HEK293 (cell line): ENCODE data around the gene SPX.

Source experiments
- CTCF ChIA-PET: fragments of 350-600 bp; formaldehyde crosslinking; extraction: SDS; loops from one replicate; lab custom pipeline; 2021; ENCODE audit warnings: antibody characterized with exemption; lab: Yijun Ruan, JAX
- POLR2A ChIA-PET: fragments of 300-600 bp; formaldehyde crosslinking; extraction: SDS; loops from one replicate; lab custom pipeline; 2020; ENCODE audit warnings: antibody characterized with exemption, inconsistent platforms; lab: Yijun Ruan, JAX
- H3K27ac ChIP-seq: fragments of 200-500 bp; sonication (Bioruptor generic); 2 replicates; pipeline ENCODE4 v1.5.1; 2014; ENCODE audit warnings: low read depth, low read length, control low read depth, inconsistent platforms; ENCODE audit errors: extremely low read depth
- H3K36me3 ChIP-seq, 2 experiments: fragments of 200-500 bp in 1 of 2; sonication (Bioruptor generic) in 1 of 2; 1 replicate in 1 of 2; 2 replicates in 1 of 2; pipeline ENCODE4 v1.5.1; 2014 to 2017; ENCODE audit warnings: inconsistent platforms in 2 of 2, low read length in 2 of 2; ENCODE audit not compliant: control insufficient read depth in 2 of 2, insufficient read depth in 1 of 2
- H3K4me1 ChIP-seq: fragments of 200-500 bp; sonication (Bioruptor generic); 2 replicates; pipeline ENCODE4 v1.5.1; 2014; ENCODE audit warnings: mild to moderate bottlenecking, low read length, inconsistent platforms; ENCODE audit not compliant: control insufficient read depth, insufficient read depth
- H3K4me3 ChIP-seq: 2 replicates; pipeline ENCODE4 v1.5.1; 2011; ENCODE audit warnings: low read depth, mild to moderate bottlenecking, control low read depth, low read length, moderate library complexity
- H3K9me3 ChIP-seq: fragments of 200-500 bp; sonication (Bioruptor generic); 2 replicates; pipeline ENCODE4 v1.5.1; 2014; ENCODE audit warnings: low read depth, low read length, inconsistent platforms; ENCODE audit not compliant: control insufficient read depth, insufficient read depth
- BCL11B ChIP-seq: fragments of 450-650 bp; formaldehyde crosslinking; IDR thresholded peaks from 2 replicates; pipeline ENCODE4 v1.5.1; 2016; ENCODE audit warnings: low read depth, missing biosample characterization, missing genetic modification characterization
- KLF7 ChIP-seq: fragments of 450-650 bp; formaldehyde crosslinking; IDR thresholded peaks from 2 replicates; pipeline ENCODE4 v1.5.1; 2016; ENCODE audit warnings: missing biosample characterization, missing genetic modification characterization, borderline replicate concordance
- MYNN ChIP-seq: fragments of 450-650 bp; formaldehyde crosslinking; IDR thresholded peaks from 2 replicates; pipeline ENCODE4 v1.5.1; 2016; ENCODE audit warnings: missing biosample characterization, missing genetic modification characterization, borderline replicate concordance
- OSR2 ChIP-seq: fragments of 450-650 bp; formaldehyde crosslinking; IDR thresholded peaks from 2 replicates; pipeline ENCODE4 v1.5.1; 2016; ENCODE audit warnings: missing biosample characterization, missing genetic modification characterization
- OVOL3 ChIP-seq: fragments of 450-650 bp; formaldehyde crosslinking; IDR thresholded peaks from 2 replicates; pipeline ENCODE4 v1.5.1; 2016; ENCODE audit warnings: missing biosample characterization, missing genetic modification characterization
- TCF7L2 ChIP-seq: IDR thresholded peaks from 2 replicates; pipeline ENCODE4 v1.6.1; 2011; ENCODE audit warnings: low read depth, mild to moderate bottlenecking, inconsistent platforms, low read length, moderate library complexity, borderline replicate concordance
- ZBTB17 ChIP-seq: fragments of 450-650 bp; formaldehyde crosslinking; IDR thresholded peaks from 2 replicates; pipeline ENCODE4 v1.5.1; 2016; ENCODE audit warnings: missing biosample characterization, missing genetic modification characterization
- ZBTB20 ChIP-seq: fragments of 450-650 bp; formaldehyde crosslinking; IDR thresholded peaks from 2 replicates; pipeline ENCODE4 v1.5.1; 2016; ENCODE audit warnings: missing biosample characterization, missing genetic modification characterization
- ZNF169 ChIP-seq: fragments of 450-650 bp; formaldehyde crosslinking; IDR thresholded peaks from 2 replicates; pipeline ENCODE4 v1.5.1; 2016; ENCODE audit warnings: missing biosample characterization, missing genetic modification characterization
- ZNF211 ChIP-seq: fragments of 450-650 bp; formaldehyde crosslinking; IDR thresholded peaks from 2 replicates; pipeline ENCODE4 v1.5.1; 2016; ENCODE audit warnings: low read depth, missing biosample characterization, missing genetic modification characterization
- ZNF239 ChIP-seq: fragments of 450-650 bp; formaldehyde crosslinking; IDR thresholded peaks from 2 replicates; pipeline ENCODE4 v1.5.1; 2016; ENCODE audit warnings: missing biosample characterization, missing genetic modification characterization
- ZNF248 ChIP-seq: fragments of 450-650 bp; formaldehyde crosslinking; IDR thresholded peaks from 2 replicates; pipeline ENCODE4 v1.5.1; 2017; ENCODE audit warnings: missing biosample characterization, missing genetic modification characterization
- ZNF26 ChIP-seq: fragments of 450-650 bp; formaldehyde crosslinking; IDR thresholded peaks from 2 replicates; pipeline ENCODE4 v1.5.1; 2016; ENCODE audit warnings: missing biosample characterization, missing genetic modification characterization
- ZNF280C ChIP-seq: fragments of 450-650 bp; formaldehyde crosslinking; IDR thresholded peaks from 2 replicates; pipeline ENCODE4 v1.5.1; 2016; ENCODE audit warnings: missing biosample characterization, missing genetic modification characterization
- ZNF292 ChIP-seq: fragments of 450-650 bp; formaldehyde crosslinking; IDR thresholded peaks from 2 replicates; pipeline ENCODE4 v1.5.1; 2016; ENCODE audit warnings: low read depth, missing biosample characterization, missing genetic modification characterization, borderline replicate concordance
- ZNF302 ChIP-seq: fragments of 450-650 bp; formaldehyde crosslinking; IDR thresholded peaks from 2 replicates; pipeline ENCODE4 v1.5.1; 2016; ENCODE audit warnings: missing biosample characterization, missing genetic modification characterization, low read depth
- ZNF350 ChIP-seq: fragments of 450-650 bp; formaldehyde crosslinking; IDR thresholded peaks from 2 replicates; pipeline ENCODE4 v1.5.0; 2017; ENCODE audit warnings: missing biosample characterization, mild to moderate bottlenecking, missing genetic modification characterization
- ZNF391 ChIP-seq: fragments of 450-650 bp; formaldehyde crosslinking; IDR thresholded peaks from 2 replicates; pipeline ENCODE4 v1.5.1; 2016; ENCODE audit warnings: low read depth, missing biosample characterization, missing genetic modification characterization, borderline replicate concordance
- ZNF398 ChIP-seq: fragments of 450-650 bp; formaldehyde crosslinking; IDR thresholded peaks from 2 replicates; pipeline ENCODE4 v1.5.1; 2017; ENCODE audit warnings: missing biosample characterization, missing genetic modification characterization
- ZNF433 ChIP-seq: fragments of 450-650 bp; formaldehyde crosslinking; IDR thresholded peaks from 2 replicates; pipeline ENCODE4 v1.5.1; 2016; ENCODE audit warnings: missing biosample characterization, missing genetic modification characterization, low read depth
- ZNF626 ChIP-seq: fragments of 450-650 bp; sonication (Bioruptor Pico); formaldehyde crosslinking; IDR thresholded peaks from 2 replicates; pipeline ENCODE4 v1.5.1; 2018; ENCODE audit warnings: missing biosample characterization, missing genetic modification characterization, inconsistent platforms
- ZNF658 ChIP-seq: fragments of 450-650 bp; formaldehyde crosslinking; IDR thresholded peaks from 2 replicates; pipeline ENCODE4; 2016; ENCODE audit warnings: missing biosample characterization, missing genetic modification characterization
- ZNF747 ChIP-seq: fragments of 450-650 bp; formaldehyde crosslinking; IDR thresholded peaks from 2 replicates; pipeline ENCODE4 v1.5.1; 2016; ENCODE audit warnings: missing biosample characterization, missing genetic modification characterization
- ZNF76 ChIP-seq: fragments of 450-650 bp; formaldehyde crosslinking; IDR thresholded peaks from 2 replicates; pipeline ENCODE4; 2016; ENCODE audit warnings: low read depth, missing biosample characterization, missing genetic modification characterization, borderline replicate concordance
- ZNF768 ChIP-seq: fragments of 450-650 bp; formaldehyde crosslinking; IDR thresholded peaks from 2 replicates; pipeline ENCODE4 v1.5.1; 2018; ENCODE audit warnings: missing biosample characterization, mild to moderate bottlenecking, missing genetic modification characterization
- ZSCAN30 ChIP-seq: fragments of 450-650 bp; IDR thresholded peaks from 2 replicates; pipeline ENCODE4 v1.5.1; 2018; ENCODE audit warnings: missing biosample characterization, mild to moderate bottlenecking, missing genetic modification characterization, moderate library complexity
- ZSCAN5A ChIP-seq: fragments of 450-650 bp; formaldehyde crosslinking; IDR thresholded peaks from 2 replicates; pipeline ENCODE4 v1.5.1; 2016; ENCODE audit warnings: missing biosample characterization, missing genetic modification characterization
- ZXDB ChIP-seq: fragments of 450-650 bp; formaldehyde crosslinking; IDR thresholded peaks from 2 replicates; pipeline ENCODE4 v1.5.1; 2016; ENCODE audit warnings: missing biosample characterization, missing genetic modification characterization

Gene SPX

GRCh38 chr12:21559855-21560569 lies 33.9 kb downstream of the SPX start (continued):
- no peak for TF ChIP-seq ZNF292 (tag by site-specific recombination)
- TF ChIP-seq ZNF350 (tag by site-specific recombination) = no peak
- TF ChIP-seq ZNF280C (tag by site-specific recombination) = no peak
- TF ChIP-seq ZBTB20 (tag by site-specific recombination) = no peak
- no peak for TF ChIP-seq ZNF248 (tag by site-specific recombination)
- no peak for TF ChIP-seq ZNF747 (tag by site-specific recombination)
- no peak for TF ChIP-seq ZXDB (tag by site-specific recombination)
- no peak for TF ChIP-seq ZNF433

- Histone ChIP-seq H3K36me3 (no peaks in the 10 kb centered on the region), H3K27ac (no peak overlapping the region), H3K9me3 (no peaks in the 10 kb centered on the region)
- TF ChIP-seq ZXDB (tag by site-specific recombination) (no peak), KLF7 (no peak), ZNF26 (tag by site-specific recombination) (no peak), ZNF391 (tag by site-specific recombination) (no peak), ZNF211 (tag by site-specific recombination) (no peak), MYNN (tag by site-specific recombination) (no peak), ZNF768 (tag by site-specific recombination) (no peak), ZNF626 (tag by site-specific recombination) (no peak), OVOL3 (no peak), ZNF239 (tag by site-specific recombination) (no peak), ZBTB17 (tag by site-specific recombination) (no peak), ZNF302 (tag by site-specific recombination) (no peak), ZSCAN30 (tag by site-specific recombination) (no peak)
- TF ChIP-seq, all 188 proteins: peak for 0
- ChIA-PET CTCF (interaction anchor here (0.6 to 1.2 kb wide), 4 partner anchors 13 to 44 kb away, joined by 3 read pairs; no protein-coding TSS in a partner anchor), POLR2A (no interaction called here)
- Histone ChIP-seq H3K4me1 (no peaks in the 10 kb centered on the region), H3K4me3 (no peak overlapping the region)
These were observed 35.1 kb downstream of the SPX start for GRCh38 chr12:21561158-21561557.

- Histone ChIP-seq H3K36me3 (no peaks in the 10 kb centered on the region), H3K4me3 (no peak overlapping the region), H3K9me3 (no peaks in the 10 kb centered on the region), H3K27ac (no peak overlapping the region), H3K4me1 (no peaks in the 10 kb centered on the region)
- POLR2A ChIA-PET = no interaction called here
- CTCF ChIA-PET = interaction anchor here (1.1 kb wide), 1 partner anchor 10 kb away, joined by 5 read pairs; no protein-coding TSS in a partner anchor
- TF ChIP-seq ZNF658 (tag by site-specific recombination) (no peak), OSR2 (tag by site-specific recombination) (no peak), ZNF169 (tag by site-specific recombination) (no peak), BCL11B (tag by site-specific recombination) (no peak), ZNF398 (no peak), ZBTB17 (tag by site-specific recombination) (no peak), TCF7L2 (no peak), ZNF76 (no peak), ZSCAN5A (no peak)
These were observed 36.8 kb downstream of the SPX start for GRCh38 chr12:21562859-21563258.
